HTR-8/SVneo (cell line): Measurements from ENCODE around the gene HSD11B2.
A peak's percentile ranks its signal among the peaks of the same experiment; 100 is the strongest.

Source experiments
- DNase-seq: peaks from one replicate; pipeline ENCODE4 v3.0.0; 2011; ENCODE audit warnings: low spot score, mixed read lengths; ENCODE audit not compliant: insufficient read length
- FAIRE-seq: peaks from 2 replicates; lab custom pipeline; 2011; peaks lifted over from hg19 to GRCh38; lab: Jason Lieb, UNC

Gene HSD11B2

DNA sequence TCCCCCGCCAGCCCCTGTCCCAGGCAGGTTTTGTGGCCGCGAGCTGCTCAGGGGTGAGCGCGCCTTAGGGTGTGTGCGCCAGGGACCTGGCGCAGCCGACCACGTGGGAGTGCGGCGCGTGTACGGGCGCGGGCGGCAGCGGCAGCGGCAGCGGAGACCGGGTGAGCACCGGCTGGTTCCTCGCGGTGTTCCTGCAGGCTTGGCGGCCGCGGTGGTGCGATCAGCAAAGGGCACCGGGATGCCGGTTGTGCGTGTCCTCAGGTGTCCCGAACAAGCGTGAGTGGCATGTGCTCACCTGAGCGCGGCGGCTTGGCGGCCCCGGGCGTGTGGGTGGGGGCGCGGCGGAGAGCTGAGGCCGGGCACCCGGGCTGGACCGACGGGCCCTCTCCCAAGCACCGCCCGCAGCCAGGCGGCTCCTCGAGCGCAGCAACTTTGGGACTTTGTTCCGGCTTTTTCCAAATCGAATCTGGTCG is 381 bp upstream of the HSD11B2 start:
- DNase-seq (no peak), FAIRE-seq (peak; percentile 9)

DNA sequence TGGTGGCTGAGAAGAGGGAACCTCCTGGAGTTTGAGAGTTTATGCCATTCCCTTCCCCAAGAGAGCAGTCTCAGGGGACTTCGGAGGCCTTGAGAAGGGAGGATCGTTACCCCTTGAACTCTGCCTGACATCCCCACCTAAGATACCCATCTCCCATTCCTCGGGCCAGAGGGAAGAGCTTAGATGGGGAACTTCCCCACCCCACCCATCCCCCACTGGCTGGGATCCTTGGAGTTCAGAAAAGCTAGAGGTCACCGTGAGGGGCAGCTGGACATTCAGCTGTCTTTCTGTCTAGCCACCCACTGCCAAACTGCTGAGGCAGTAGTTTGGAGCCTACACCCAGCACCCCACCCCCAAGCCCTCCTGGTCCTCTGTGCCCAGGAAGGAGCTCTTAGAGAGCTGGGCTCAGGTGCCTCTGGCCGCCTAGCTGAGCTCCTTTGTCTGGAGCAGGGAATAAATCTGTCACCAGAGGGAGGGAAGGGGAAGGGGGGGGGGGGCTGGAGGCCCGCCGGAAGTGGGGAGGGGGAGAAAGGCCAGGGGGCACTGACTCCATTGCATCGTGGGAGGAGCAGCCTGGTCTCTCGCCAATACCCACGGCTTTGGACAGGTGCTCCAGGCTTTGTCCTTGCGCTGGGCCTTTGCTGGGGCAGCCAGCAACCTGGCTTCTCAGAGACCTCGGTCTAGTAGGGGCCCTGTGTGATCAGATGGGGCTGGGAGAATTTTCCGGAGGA is 1.0 kb downstream of the HSD11B2 start:
- DNase-seq (no peak), FAIRE-seq (no peak)

DNA sequence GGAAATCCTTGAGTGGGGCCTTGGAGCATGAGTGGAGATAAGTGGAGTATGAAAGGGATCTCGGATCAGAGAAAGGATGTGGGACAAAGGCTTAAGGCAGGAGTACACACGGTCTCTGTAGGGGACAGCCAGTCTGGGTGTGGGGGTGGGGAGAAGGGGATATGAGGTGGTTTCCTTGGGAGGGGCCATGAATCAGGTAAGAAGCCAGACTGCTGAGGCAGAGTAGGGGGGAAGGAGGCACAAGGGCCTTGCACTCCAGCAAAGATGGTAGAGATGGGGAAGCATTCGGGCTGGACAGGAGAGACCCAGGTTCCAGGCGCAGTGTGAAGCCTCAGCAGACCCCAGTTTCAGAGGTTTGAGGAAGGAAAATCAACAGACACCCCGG is 1.6 kb downstream of the HSD11B2 start:
- FAIRE-seq (no peak), DNase-seq (no peak)

DNA sequence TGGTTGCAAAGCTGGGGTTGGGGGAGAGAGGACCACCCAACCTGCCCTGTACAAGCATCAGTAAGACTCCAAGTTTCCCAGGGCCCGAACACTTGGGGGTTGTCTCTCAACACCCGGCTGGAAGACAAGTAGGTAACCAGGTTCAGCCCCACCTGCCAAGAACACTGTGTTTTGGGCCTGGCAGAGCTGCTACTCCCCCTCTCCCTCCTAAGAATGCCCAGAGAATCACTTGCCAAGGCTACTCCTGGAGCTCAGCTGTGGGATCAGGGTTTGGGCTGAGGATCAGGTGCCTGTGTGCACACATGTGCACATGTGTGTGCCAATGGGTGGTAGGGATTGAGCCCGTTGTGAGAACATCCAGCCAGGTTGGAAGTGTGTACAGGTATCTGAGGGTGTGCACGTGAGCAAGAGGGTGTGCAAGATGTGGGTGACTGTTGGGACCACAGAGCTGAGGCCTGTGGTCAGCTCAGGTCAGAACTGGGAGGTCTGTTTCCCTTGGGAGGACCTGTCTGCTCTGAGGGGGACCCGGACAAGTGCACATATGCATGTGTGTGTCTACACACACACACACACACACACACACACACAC is 2.3 kb downstream of the HSD11B2 start:
- DNase-seq (no peak), FAIRE-seq (peak; percentile 79)

DNA sequence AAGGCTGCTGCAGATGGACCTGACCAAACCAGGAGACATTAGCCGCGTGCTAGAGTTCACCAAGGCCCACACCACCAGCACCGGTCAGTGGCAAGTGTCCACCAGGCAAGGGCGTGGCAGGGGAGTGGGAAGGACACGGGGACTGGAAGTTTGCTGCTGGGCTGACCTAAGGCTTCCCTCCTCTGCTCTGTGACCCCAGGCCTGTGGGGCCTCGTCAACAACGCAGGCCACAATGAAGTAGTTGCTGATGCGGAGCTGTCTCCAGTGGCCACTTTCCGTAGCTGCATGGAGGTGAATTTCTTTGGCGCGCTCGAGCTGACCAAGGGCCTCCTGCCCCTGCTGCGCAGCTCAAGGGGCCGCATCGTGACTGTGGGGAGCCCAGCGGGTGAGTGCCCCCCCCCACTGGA is 4.8 kb downstream of the HSD11B2 start:
- FAIRE-seq (no peak), DNase-seq (no peak)

DNA sequence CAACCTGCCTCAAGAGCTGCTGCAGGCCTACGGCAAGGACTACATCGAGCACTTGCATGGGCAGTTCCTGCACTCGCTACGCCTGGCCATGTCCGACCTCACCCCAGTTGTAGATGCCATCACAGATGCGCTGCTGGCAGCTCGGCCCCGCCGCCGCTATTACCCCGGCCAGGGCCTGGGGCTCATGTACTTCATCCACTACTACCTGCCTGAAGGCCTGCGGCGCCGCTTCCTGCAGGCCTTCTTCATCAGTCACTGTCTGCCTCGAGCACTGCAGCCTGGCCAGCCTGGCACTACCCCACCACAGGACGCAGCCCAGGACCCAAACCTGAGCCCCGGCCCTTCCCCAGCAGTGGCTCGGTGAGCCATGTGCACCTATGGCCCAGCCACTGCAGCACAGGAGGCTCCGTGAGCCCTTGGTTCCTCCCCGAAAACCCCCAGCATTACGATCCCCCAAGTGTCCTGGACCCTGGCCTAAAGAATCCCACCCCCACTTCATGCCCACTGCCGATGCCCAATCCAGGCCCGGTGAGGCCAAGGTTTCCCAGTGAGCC is 5.8 kb downstream of the HSD11B2 start:
- DNase-seq = no peak
- no peak for FAIRE-seq

DNA sequence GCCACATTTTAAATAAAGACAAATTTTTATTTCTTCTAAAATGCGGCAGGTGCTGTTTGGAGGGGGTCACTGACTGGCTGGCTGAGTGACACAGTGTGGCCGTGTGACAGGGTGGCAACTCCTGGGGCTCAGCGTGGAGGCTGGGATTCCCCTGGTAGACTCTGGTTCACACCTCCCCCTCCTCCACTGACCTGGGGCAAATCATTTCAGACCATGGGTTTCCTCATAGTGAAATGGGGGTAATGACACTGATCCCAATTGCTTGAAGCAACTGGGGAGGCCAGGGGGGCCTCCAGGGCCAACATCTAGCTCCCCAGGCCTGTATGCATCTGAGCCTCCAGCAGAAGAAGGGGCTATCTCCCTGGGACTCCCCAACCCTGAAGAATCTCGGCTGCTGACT is 6.6 kb downstream of the HSD11B2 start:
- DNase-seq (no peak), FAIRE-seq (no peak)

DNA sequence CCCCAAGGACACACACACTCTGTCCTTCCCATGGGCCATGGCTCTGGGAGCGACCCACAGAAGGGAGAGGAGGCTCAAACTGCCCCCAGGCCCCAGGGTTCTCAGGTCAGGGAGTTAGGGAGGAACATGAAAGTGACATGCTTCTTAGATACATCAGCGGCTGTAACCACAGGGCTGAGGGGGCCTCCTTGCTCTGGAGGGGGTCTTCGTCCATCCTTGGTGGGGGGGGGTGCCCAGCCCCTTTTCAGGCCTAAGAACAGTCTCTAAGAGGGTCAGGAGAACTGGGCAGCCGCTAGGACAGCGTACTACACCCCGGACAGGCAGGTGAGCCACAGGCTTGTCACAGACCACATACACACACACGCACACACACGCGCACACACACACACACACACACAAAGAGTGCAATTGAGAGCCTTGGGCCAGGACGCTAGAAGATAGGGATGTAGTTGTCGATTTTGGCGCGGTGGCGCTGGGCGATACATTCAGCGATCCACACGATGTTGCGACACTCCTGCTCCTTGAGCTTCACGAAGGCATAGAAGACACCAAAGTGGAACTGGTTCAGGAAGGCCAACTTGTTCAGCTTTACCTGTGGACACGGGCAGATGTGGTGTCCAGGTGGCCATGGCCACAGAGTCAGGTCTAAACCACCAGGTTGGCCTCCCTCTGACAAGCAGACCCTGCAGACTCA is 7.3 kb downstream of the HSD11B2 start:
- DNase-seq = no peak
- peak; percentile 63 for FAIRE-seq

DNA sequence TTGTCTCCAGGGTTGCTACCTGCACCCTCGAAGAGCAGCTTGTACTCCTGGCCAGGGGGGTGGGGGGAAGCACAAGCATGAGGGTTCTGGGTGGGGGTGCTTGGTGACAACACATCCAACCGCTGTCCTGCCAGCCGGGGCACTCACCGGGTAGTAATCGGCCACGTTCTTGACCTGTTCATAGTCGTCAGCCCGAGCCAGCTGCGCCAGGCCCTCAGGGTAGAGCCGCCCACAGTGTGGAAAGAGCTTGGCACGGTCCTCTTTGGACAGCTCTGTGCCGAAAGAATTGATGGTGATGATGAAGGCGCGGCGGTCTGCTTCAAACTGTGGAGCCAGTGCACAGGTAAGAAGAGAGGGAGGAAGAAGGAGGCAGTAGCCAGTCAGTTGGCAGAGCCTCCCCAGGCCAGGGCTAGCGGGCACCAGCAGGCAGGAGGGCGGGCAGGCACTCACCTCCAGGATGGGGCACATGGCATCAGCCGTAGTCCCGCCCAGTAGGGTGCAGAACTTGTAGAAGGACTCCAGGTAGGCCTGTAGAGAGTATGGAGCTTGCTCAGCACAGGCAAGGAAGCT is 8.0 kb downstream of the HSD11B2 start:
- DNase-seq = no peak
- no peak for FAIRE-seq

DNA sequence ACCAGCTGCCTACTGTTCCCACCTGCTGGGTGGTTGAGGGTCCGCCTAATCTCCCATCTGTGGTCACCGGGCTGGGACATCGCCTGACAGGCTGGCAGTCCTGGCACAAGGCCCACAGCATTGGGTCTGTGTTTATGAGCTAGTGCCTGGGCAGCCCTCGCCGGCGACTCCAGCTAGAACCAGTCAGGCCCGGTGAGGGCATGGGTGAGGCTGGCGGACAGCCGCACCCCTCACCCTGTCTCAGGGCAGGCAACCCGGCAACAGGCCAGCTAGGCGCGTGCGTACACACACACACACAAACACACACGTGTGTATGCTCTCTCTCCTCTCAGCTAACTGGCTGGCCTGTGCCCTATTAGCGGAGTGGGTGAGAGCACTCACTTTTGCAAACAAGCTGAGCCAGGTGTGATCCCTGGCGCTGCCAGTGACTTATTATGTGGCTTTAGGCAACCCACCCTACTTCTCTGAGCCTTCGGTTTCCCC is 10.4 kb downstream of the HSD11B2 start:
- DNase-seq = no peak
- peak; percentile 52 for FAIRE-seq

DNA sequence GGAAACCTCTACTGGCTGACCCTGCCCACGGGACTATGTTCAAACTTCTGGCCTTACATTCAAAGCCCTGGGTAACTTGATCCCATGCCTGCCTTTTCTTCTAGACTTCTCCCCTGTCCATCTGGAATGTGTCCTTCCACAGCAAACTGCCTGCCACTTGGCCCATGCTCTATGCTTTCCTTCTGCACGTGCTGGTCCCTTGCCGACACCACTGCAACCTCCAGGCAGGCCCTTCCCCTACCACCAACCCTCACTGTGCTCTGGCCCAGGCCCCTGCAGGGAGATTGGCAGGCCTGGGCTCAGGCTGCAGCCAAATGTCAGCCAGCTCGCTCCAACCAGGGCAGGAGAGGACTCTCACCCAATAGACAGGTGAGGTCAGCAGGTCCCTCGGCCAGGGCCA is 11.0 kb downstream of the HSD11B2 start:
- DNase-seq = no peak
- no peak for FAIRE-seq

DNA sequence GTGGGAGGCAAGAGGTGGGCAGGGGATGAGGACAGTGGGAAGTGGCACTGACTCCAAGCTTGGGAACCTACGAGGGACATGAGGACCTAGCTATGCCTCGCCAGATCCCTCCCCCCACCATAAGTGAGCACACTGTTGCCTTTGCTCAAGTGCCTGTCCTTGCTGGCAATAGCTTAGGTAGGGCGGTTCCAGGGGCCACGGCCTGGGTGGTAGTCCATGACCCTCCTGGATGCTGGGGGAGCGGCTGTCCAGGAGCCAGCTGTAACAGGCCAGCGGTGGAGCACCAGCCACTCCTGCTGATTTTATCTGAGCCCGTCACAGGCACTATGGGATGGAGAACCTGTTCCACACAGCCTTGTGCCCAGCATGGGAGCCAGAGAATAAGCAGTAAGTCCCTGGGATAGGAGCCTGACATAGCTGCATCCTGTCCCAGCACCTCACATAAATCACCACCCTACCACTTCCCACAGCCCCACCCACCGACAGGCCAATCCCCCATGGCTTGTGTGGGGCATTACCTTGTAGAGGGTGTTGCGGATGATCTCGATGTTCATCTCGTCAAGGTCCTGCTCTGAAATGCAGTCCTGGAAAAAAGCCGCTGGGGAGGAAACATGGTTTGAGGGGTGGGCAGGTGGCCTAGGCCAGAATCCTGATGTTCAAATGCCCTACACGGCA is 11.8 kb downstream of the HSD11B2 start:
- no peak for DNase-seq
- no peak for FAIRE-seq

DNA sequence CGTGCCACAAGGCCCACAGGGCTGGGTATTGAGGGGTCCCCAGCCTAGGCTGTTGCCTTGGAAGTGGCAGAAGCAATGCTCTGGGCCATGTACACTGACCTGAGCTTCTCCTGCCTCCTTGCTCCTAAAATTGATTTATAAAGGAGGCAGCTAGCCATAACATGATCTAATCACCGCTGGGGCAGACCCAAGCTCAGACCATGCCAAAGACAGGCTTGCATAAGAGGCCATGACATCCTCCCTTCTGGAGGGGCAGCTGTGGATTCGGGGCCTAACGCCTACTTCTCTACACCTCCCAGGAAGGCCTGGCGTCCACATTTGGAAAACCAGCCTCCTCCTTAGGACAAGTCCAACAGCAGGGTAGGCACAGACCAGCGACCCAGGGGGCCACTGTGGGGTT is 12.3 kb downstream of the HSD11B2 start:
- DNase-seq (no peak), FAIRE-seq (no peak)

DNA sequence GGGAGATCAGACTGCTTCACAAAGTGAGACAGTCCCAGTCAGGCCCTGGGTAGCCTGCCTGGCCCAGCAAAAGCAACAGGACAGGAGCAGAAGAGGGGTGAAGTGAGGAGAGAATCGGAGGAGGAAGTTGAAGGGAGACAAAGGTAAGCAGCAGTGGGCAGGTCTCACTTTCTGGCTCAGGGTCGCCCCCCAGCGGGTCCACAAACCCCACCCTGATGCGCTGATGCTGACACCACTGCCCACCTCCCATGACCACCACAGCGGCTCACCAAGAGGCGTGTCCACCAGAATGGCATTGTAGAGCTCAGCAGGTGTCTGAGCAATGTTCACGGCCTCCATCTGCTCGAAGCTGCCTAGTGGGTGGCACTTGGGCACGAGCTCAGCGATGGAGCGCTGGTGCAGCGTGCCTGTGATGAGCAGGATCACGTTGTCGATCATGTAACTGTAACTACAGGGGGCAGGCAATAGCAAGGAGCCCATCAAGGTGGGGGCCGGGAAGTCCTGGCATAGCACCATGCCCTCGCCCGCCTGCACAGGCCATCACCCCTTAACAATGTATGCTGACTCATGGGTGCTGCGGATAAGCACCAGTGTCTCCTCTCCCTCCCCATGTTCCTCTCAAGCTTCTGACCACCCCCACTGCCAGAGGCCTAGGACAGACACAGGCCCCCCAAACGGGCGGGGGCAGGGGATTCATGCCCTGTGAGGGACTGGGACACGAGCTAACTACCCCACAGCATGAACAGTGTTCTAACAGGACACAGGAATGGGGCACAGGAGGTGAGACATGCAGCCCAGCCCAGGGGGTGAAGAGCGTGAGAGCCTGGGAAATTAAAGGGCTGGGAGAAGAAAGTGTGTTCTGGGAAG is 13.6 kb downstream of the HSD11B2 start:
- DNase-seq = no peak
- peak; percentile 58 for FAIRE-seq

DNA sequence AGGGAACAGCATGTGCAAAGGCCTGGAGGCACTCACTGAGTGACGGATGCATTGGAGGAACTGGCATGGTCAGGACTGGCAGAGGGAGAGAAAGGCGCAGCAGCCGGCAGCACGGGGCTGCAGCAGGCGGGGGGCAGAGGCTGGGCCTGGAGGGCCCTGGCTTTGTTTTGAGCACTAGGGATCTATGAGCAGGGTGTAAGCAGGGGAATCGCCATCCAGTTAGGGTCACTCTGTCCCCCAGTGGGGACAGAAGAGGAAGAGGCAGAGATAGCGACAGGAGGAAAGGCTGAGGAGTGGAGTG is 14.2 kb downstream of the HSD11B2 start:
- FAIRE-seq (no peak), DNase-seq (no peak)

DNA sequence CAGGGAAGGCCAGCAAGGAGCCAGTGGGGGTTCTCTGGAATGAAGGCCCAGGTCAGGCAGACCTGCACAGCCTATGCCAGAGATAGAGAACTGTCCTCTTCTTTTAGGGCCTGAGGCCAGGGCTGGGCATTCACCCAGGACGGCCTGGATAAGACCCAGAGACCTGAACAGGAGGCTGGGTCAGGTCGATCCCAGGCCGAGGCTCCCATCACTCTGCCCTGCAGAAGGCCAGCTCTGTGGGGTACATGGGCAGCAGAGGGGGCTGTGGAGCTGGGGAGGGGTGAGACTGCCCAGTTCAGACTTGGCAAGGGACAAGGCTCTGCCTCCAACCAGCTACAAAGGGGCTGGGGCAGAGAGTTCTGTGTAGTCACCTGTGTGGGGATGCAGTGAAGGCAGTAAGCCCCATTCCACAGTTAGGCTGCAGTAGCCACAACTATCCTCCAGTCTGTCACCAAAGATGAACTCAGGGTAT is 14.6 kb downstream of the HSD11B2 start:
- FAIRE-seq (no peak), DNase-seq (no peak)

DNA sequence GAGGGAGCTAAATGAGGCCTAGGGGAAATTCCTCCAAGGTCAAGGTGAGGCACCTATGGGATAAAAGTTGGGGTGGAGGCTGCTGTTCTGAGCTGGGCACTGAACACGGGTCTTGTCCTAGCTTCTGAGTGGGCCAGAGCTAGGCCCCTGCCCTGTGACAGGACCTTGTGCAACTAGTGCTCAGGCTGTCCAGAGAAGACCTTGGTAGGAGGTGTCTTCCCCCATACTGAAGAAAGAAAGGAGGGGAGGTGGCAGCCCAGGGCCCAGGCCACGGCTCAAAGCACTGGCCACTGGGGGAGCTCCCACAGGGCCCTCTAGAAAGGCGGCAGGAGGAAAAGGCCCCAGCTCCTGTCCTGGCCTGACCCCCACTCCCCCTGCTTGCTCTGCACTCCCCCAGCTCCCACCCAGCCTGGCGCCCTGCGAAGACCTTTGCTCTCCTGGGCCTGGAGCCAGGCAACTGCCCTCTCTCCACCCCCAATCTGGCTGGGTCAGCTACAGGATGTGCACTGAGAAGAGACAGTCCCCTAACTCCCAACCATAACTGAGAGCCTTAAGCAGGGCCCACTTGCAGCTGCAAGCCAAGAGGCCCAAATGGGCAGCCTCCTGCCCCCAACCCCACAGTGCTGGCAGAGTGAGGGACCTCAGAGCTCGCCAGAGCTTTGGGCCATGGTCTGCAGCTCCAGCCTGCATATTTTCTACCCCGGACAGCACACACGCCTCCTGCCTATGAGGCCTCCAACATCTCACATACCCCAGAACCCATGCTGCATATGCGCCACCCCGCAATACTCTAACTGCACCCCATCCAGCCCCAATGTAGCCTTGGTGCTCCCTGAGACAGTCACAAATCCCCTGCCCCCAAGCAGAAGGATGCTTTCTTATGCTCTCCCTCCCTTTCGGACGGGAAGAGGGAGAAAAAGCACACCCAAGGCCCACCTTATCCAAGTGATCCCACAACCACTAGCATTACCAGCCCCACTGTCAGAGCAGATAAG is 15.3 kb downstream of the HSD11B2 start:
- FAIRE-seq (no peak), DNase-seq (no peak)

DNA sequence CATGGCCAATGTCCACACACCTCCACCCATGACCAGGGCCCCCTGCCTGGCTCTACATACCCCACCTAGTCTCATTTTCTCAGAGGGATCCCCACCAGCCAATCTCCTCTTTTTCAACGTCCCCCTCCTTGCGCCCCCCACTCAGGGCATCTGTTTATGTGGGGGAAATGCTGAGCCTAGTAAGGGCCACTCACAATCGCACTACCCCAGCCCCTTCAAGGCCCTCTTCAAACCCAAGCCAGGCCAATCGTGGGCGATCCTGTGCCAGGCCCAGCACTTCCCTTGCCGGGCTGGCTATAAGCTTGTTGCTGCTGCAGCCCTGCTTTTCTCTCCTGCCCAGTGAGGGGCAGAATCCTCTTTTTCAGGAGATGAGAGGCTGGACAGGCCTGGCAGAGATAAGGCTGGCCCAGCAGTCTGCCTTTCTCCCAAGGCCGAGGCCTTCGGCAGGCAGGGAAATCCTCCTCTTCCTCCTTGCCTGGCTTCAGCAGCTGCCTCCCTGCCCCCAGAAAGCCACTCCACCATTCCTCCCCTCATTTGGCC is 16.1 kb downstream of the HSD11B2 start:
- FAIRE-seq = no peak
- no peak for DNase-seq
